Measurements from ENCODE around the gene SLC7A5. TPM values are rescaled to one million over a fixed set of nuclear protein-coding genes. Genes with fewer than 3 reads are reported as not detected.
"Not testable (repeated sequence)": the region's sequence is repeated elsewhere in the genome, so short reads cannot be mapped to it uniquely, and the experiment has no call there.

The SLC7A5 gene
- total RNA-seq, 3 donors from 2014 or later, result 814 to 984 (median 886) TPM

GRCh38 chr16:87788730-87789436 lies 80.4 kb downstream of the SLC7A5 start:
- H3K4me3 Mint-ChIP-seq; H3K36me3 Mint-ChIP-seq (ENCODE audit: insufficient read depth); DNase-seq; ATAC-seq; H3K27me3 Mint-ChIP-seq (ENCODE audit: low read depth); H3K4me1 Mint-ChIP-seq (ENCODE audit: low read depth); H3K9me3 Mint-ChIP-seq: not testable (repeated sequence)

GRCh38 chr16:87787451-87788091 lies 81.7 kb downstream of the SLC7A5 start:
- H3K4me1 Mint-ChIP-seq (ENCODE audit: low read depth); H3K9me3 Mint-ChIP-seq; H3K27me3 Mint-ChIP-seq (ENCODE audit: low read depth); DNase-seq; H3K36me3 Mint-ChIP-seq (ENCODE audit: insufficient read depth); H3K4me3 Mint-ChIP-seq; ATAC-seq: not testable (repeated sequence)

DNA sequence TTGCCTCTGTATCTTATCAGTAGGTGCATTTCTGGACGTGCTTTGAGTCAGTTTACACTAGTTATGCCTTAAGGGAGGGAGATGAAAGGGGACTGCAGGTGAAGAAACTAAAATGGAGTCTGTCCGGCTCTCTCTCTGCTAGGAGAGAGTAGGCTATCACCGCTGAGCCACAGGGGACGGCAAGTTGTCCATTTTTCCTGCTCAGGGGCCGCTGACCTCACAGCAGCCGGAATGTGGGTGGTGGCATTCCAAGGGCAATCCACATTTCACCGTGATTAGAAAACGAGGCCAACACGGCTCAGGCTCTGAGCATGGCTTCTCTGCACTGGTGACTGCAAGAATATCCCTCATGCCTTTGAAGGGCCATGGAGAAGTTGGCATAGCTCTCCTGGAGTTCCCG lies 84.5 kb downstream of the SLC7A5 start:
- Mint-ChIP-seq H3K36me3 (ENCODE audit: insufficient read depth) (no peaks in the 10 kb centered on the region), H3K4me3 (no peak overlapping the region), H3K27me3 (ENCODE audit: low read depth) (no peaks in the 10 kb centered on the region), H3K9me3 (no peaks in the 10 kb centered on the region), H3K4me1 (ENCODE audit: low read depth) (peaks cover 18% of the 10 kb centered on the region)
- no peak for DNase-seq
- ATAC-seq, result no peak

GRCh38 chr16:87782033-87782432 lies 87.3 kb downstream of the SLC7A5 start:
- no peaks in the 10 kb centered on the region for H3K36me3 Mint-ChIP-seq (ENCODE audit: insufficient read depth)
- no peaks in the 10 kb centered on the region for H3K27me3 Mint-ChIP-seq (ENCODE audit: low read depth)
- H3K4me1 Mint-ChIP-seq (ENCODE audit: low read depth), result peaks cover 37% of the 10 kb centered on the region
- ATAC-seq (no peak), DNase-seq (no peak)
- no peaks in the 10 kb centered on the region for H3K9me3 Mint-ChIP-seq
- no peak overlapping the region for H3K4me3 Mint-ChIP-seq

GRCh38 chr16:87780385-87780989 lies 88.8 kb downstream of the SLC7A5 start:
- Mint-ChIP-seq H3K9me3 (no peaks in the 10 kb centered on the region), H3K36me3 (ENCODE audit: insufficient read depth) (no peaks in the 10 kb centered on the region), H3K4me1 (ENCODE audit: low read depth) (peaks cover 39% of the 10 kb centered on the region), H3K4me3 (peak overlapping the region; percentile 61), H3K27me3 (ENCODE audit: low read depth) (no peaks in the 10 kb centered on the region)
- no peak for ATAC-seq
- DNase-seq, result peak; percentile 30

Other genes with a start within 250 kb of the SLC7A5 start
- 10 to 100 TPM; 71.6 to 78.1 (median 76.0) TPM for gene KLHDC4, start 103.5 kb downstream of the SLC7A5 start, total RNA-seq
- under 1 TPM in 1 of 3 donors, not detected in 2; 0.43 TPM for gene CA5A, start 67.0 kb upstream of the SLC7A5 start, total RNA-seq
- 10 to 100 TPM; 25.2 to 29.4 (median 25.9) TPM for gene BANP, start 81.9 kb upstream of the SLC7A5 start, total RNA-seq

Data from activated T-cell treated with anti-CD3 and anti-CD28 coated beads, Interleukin-2, amount 50 U/mL, for 4 hours (primary cell).